Measurements from ENCODE around the gene CCNI2.

DNA sequence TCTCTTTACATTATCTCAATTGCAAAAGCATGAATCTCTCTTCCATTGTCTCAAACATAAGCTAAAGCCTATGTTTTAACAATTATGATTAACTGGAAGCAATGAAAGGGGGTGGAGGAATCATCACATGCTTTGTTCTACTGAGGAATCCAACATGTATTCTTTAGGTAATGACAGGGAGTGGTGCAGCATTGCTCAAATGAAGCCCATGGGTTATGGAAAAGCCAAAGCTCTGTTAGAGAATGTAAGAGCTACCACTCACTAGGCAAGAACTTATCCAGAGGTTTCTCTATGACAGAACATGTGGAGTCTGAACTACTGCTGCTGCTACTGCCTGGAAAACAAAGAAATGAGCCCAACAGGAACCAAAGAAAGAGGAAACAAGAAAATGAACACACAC lies 38.6 kb upstream of the CCNI2 start:
- TF ChIP-seq EZH2 (IDR thresholded peaks at IDR 0.05; ENCODE audit: insufficient read depth, poor library complexity, severe bottlenecking) = no peak
- TF ChIP-seq EZH2phosphoT487 (IDR thresholded peaks at IDR 0.05; ENCODE audit: insufficient read depth, low read depth) = no peak
